HG02840 (cell line): ENCODE measurements around the gene CABLES1.

Experiments used
- ATAC-seq: cut with Tn5 transposase; IDR thresholded peaks from one replicate; pipeline ENCODE4 v1.9.1; 2021; ENCODE audit warnings: mild to moderate bottlenecking, moderate library complexity, moderate number of reproducible peaks; ENCODE audit not compliant: unreplicated experiment, low FRiP score

CABLES1 gene

GRCh38 chr18:23237524-23238151 is 102.4 kb downstream of the CABLES1 start:
- peak; percentile 47 for ATAC-seq

- no peak for ATAC-seq
These were observed 102.9 kb downstream of the CABLES1 start for GRCh38 chr18:23238152-23238531.

- no peak for ATAC-seq
These were observed 103.5 kb downstream of the CABLES1 start for GRCh38 chr18:23238651-23239349.

GRCh38 chr18:23239350-23239692 is 104.0 kb downstream of the CABLES1 start:
- no peak for ATAC-seq

GRCh38 chr18:23239885-23240608 is 104.8 kb downstream of the CABLES1 start:
- ATAC-seq: no peak

- no peak for ATAC-seq
These were observed 105.3 kb downstream of the CABLES1 start for GRCh38 chr18:23240609-23240930.

- peak; percentile 78 for ATAC-seq
These were observed 106.7 kb downstream of the CABLES1 start for GRCh38 chr18:23241833-23242496.

GRCh38 chr18:23243178-23243577 is 107.9 kb downstream of the CABLES1 start:
- no peak for ATAC-seq

GRCh38 chr18:23243816-23244215 is 108.5 kb downstream of the CABLES1 start:
- ATAC-seq: no peak

- ATAC-seq: no peak
These were observed 109.1 kb downstream of the CABLES1 start for GRCh38 chr18:23244401-23244800.

- ATAC-seq: no peak
These were observed 110.2 kb downstream of the CABLES1 start for GRCh38 chr18:23245461-23245860.

- no peak for ATAC-seq
These were observed 112.0 kb downstream of the CABLES1 start for GRCh38 chr18:23247331-23247730.

- no peak for ATAC-seq
These were observed 112.6 kb downstream of the CABLES1 start for GRCh38 chr18:23247896-23248295.

- no peak for ATAC-seq
These were observed 113.5 kb downstream of the CABLES1 start for GRCh38 chr18:23248826-23249225.

GRCh38 chr18:23249348-23249747 is 114.1 kb downstream of the CABLES1 start:
- ATAC-seq: no peak

GRCh38 chr18:23250893-23251656 is 115.8 kb downstream of the CABLES1 start:
- ATAC-seq: no peak

- no peak for ATAC-seq
These were observed 118.3 kb downstream of the CABLES1 start for GRCh38 chr18:23253630-23254029.

- no peak for ATAC-seq
These were observed 121.9 kb downstream of the CABLES1 start for GRCh38 chr18:23257137-23257536.

- ATAC-seq: no peak
These were observed 122.6 kb downstream of the CABLES1 start for GRCh38 chr18:23257686-23258565.
